T-helper 1 cell treated with Interleukin-12 subunit alpha and Interleukin-12 subunit beta and Interleukin-4 antibody, amounts not matched to agents 30 μg/mL and 1 μg/mL, for 36 hours (primary cell): Measurements from ENCODE around the gene WNT7B.

Experiments used
- H3K27ac Mint-ChIP-seq: one replicate; pipeline ENCODE4 v1.8.0; 2021; ENCODE audit warnings: mild to moderate bottlenecking, mixed read lengths
- H3K27me3 Mint-ChIP-seq: one replicate; pipeline ENCODE4 v1.8.0; 2021; ENCODE audit warnings: low read depth, mixed read lengths
- H3K36me3 Mint-ChIP-seq: one replicate; pipeline ENCODE4 v1.8.0; 2021; ENCODE audit warnings: low read depth, mixed read lengths
- H3K4me1 Mint-ChIP-seq: one replicate; pipeline ENCODE4 v1.8.0; 2021; ENCODE audit warnings: low read depth, mixed read lengths
- H3K4me3 Mint-ChIP-seq: one replicate; pipeline ENCODE4 v1.8.0; 2021; ENCODE audit warnings: mild to moderate bottlenecking, moderate library complexity, mixed read lengths
- H3K9me3 Mint-ChIP-seq: one replicate; pipeline ENCODE4 v1.8.0; 2021; ENCODE audit warnings: mixed read lengths

The WNT7B gene

GRCh38 chr22:45948081-45948648 lies 28.8 kb downstream of the WNT7B start:
- H3K27ac Mint-ChIP-seq, result no peak overlapping the region
- no peaks in the 10 kb centered on the region for H3K4me1 Mint-ChIP-seq
- no peaks in the 10 kb centered on the region for H3K36me3 Mint-ChIP-seq
- no peaks in the 10 kb centered on the region for H3K9me3 Mint-ChIP-seq
- H3K27me3 Mint-ChIP-seq, result peaks cover 1% of the 10 kb centered on the region
- H3K4me3 Mint-ChIP-seq, result no peak overlapping the region

- H3K4me3 Mint-ChIP-seq, result no peak overlapping the region
- H3K27ac Mint-ChIP-seq, result no peak overlapping the region
These were observed 30.0 kb downstream of the WNT7B start for GRCh38 chr22:45946805-45947600.

GRCh38 chr22:45945621-45946106 lies 31.3 kb downstream of the WNT7B start:
- no peaks in the 10 kb centered on the region for H3K36me3 Mint-ChIP-seq

More at GRCh38 chr22:45946805-45947600, 30.0 kb downstream of the WNT7B start:
- Mint-ChIP-seq H3K36me3 (no peaks in the 10 kb centered on the region), H3K4me1 (no peaks in the 10 kb centered on the region), H3K9me3 (no peaks in the 10 kb centered on the region), H3K27me3 (no peaks in the 10 kb centered on the region)

GRCh38 chr22:45942787-45943493 lies 34.0 kb downstream of the WNT7B start:
- no peaks in the 10 kb centered on the region for H3K4me1 Mint-ChIP-seq
- H3K4me3 Mint-ChIP-seq, result no peak overlapping the region
- H3K9me3 Mint-ChIP-seq, result no peaks in the 10 kb centered on the region
- no peak overlapping the region for H3K27ac Mint-ChIP-seq
- H3K27me3 Mint-ChIP-seq, result no peaks in the 10 kb centered on the region
- H3K36me3 Mint-ChIP-seq, result no peaks in the 10 kb centered on the region

More at GRCh38 chr22:45945621-45946106, 31.3 kb downstream of the WNT7B start:
- Mint-ChIP-seq H3K4me1 (no peaks in the 10 kb centered on the region), H3K27ac (no peak overlapping the region), H3K9me3 (no peaks in the 10 kb centered on the region), H3K27me3 (no peaks in the 10 kb centered on the region), H3K4me3 (no peak overlapping the region)

- Mint-ChIP-seq H3K27me3 (no peaks in the 10 kb centered on the region), H3K4me3 (no peak overlapping the region), H3K36me3 (no peaks in the 10 kb centered on the region)
These were observed 34.6 kb downstream of the WNT7B start for GRCh38 chr22:45942344-45942743.

GRCh38 chr22:45938913-45939312 lies 38.0 kb downstream of the WNT7B start:
- Mint-ChIP-seq H3K27me3 (no peaks in the 10 kb centered on the region), H3K36me3 (no peaks in the 10 kb centered on the region), H3K27ac (no peak overlapping the region), H3K4me3 (no peak overlapping the region), H3K4me1 (no peaks in the 10 kb centered on the region), H3K9me3 (no peaks in the 10 kb centered on the region)

More at GRCh38 chr22:45942344-45942743, 34.6 kb downstream of the WNT7B start:
- Mint-ChIP-seq H3K4me1 (no peaks in the 10 kb centered on the region), H3K9me3 (no peaks in the 10 kb centered on the region), H3K27ac (no peak overlapping the region)

- Mint-ChIP-seq H3K36me3 (no peaks in the 10 kb centered on the region), H3K9me3 (no peaks in the 10 kb centered on the region), H3K4me1 (no peaks in the 10 kb centered on the region), H3K4me3 (no peak overlapping the region), H3K27ac (no peak overlapping the region), H3K27me3 (no peaks in the 10 kb centered on the region)
These were observed 39.0 kb downstream of the WNT7B start for GRCh38 chr22:45937960-45938359.

- Mint-ChIP-seq H3K4me1 (no peaks in the 10 kb centered on the region), H3K9me3 (no peaks in the 10 kb centered on the region), H3K36me3 (no peaks in the 10 kb centered on the region), H3K4me3 (no peak overlapping the region), H3K27ac (no peak overlapping the region), H3K27me3 (no peaks in the 10 kb centered on the region)
These were observed 41.4 kb downstream of the WNT7B start for GRCh38 chr22:45935573-45935972.

- no peaks in the 10 kb centered on the region for H3K27me3 Mint-ChIP-seq
- H3K36me3 Mint-ChIP-seq, result no peaks in the 10 kb centered on the region
- no peaks in the 10 kb centered on the region for H3K4me1 Mint-ChIP-seq
- H3K9me3 Mint-ChIP-seq, result no peaks in the 10 kb centered on the region
- H3K4me3 Mint-ChIP-seq, result no peak overlapping the region
- H3K27ac Mint-ChIP-seq, result no peak overlapping the region
These were observed 42.2 kb downstream of the WNT7B start for GRCh38 chr22:45934659-45935341.

- Mint-ChIP-seq H3K27ac (no peak overlapping the region), H3K4me1 (no peaks in the 10 kb centered on the region), H3K9me3 (no peaks in the 10 kb centered on the region), H3K27me3 (no peaks in the 10 kb centered on the region), H3K36me3 (no peaks in the 10 kb centered on the region), H3K4me3 (no peak overlapping the region)
These were observed 42.8 kb downstream of the WNT7B start for GRCh38 chr22:45934168-45934564.

- H3K27me3 Mint-ChIP-seq, result no peaks in the 10 kb centered on the region
- H3K4me3 Mint-ChIP-seq, result no peak overlapping the region
- H3K9me3 Mint-ChIP-seq, result no peaks in the 10 kb centered on the region
- no peaks in the 10 kb centered on the region for H3K36me3 Mint-ChIP-seq
- H3K4me1 Mint-ChIP-seq, result no peaks in the 10 kb centered on the region
- no peak overlapping the region for H3K27ac Mint-ChIP-seq
These were observed 43.3 kb downstream of the WNT7B start for GRCh38 chr22:45933506-45934167.

- Mint-ChIP-seq H3K4me1 (no peaks in the 10 kb centered on the region), H3K36me3 (no peaks in the 10 kb centered on the region), H3K27ac (no peak overlapping the region), H3K27me3 (no peaks in the 10 kb centered on the region), H3K9me3 (no peaks in the 10 kb centered on the region), H3K4me3 (no peak overlapping the region)
These were observed 44.9 kb downstream of the WNT7B start for GRCh38 chr22:45932071-45932470.

- Mint-ChIP-seq H3K4me1 (no peaks in the 10 kb centered on the region), H3K27ac (no peak overlapping the region), H3K4me3 (no peak overlapping the region), H3K9me3 (no peaks in the 10 kb centered on the region), H3K36me3 (no peaks in the 10 kb centered on the region), H3K27me3 (no peaks in the 10 kb centered on the region)
These were observed 45.9 kb downstream of the WNT7B start for GRCh38 chr22:45931042-45931441.

GRCh38 chr22:45930324-45930723 lies 46.6 kb downstream of the WNT7B start:
- Mint-ChIP-seq H3K27me3 (no peaks in the 10 kb centered on the region), H3K36me3 (no peaks in the 10 kb centered on the region), H3K4me3 (no peak overlapping the region), H3K27ac (no peak overlapping the region), H3K4me1 (no peaks in the 10 kb centered on the region), H3K9me3 (no peaks in the 10 kb centered on the region)
